Kidney capillary endothelial cell (primary cell): ENCODE data around the gene SDCCAG8.

Source experiments
- DNase-seq: peaks from one replicate; pipeline ENCODE4 v3.0.0-alpha.2; 2018; ENCODE audit warnings: low spot score

Gene SDCCAG8

DNA sequence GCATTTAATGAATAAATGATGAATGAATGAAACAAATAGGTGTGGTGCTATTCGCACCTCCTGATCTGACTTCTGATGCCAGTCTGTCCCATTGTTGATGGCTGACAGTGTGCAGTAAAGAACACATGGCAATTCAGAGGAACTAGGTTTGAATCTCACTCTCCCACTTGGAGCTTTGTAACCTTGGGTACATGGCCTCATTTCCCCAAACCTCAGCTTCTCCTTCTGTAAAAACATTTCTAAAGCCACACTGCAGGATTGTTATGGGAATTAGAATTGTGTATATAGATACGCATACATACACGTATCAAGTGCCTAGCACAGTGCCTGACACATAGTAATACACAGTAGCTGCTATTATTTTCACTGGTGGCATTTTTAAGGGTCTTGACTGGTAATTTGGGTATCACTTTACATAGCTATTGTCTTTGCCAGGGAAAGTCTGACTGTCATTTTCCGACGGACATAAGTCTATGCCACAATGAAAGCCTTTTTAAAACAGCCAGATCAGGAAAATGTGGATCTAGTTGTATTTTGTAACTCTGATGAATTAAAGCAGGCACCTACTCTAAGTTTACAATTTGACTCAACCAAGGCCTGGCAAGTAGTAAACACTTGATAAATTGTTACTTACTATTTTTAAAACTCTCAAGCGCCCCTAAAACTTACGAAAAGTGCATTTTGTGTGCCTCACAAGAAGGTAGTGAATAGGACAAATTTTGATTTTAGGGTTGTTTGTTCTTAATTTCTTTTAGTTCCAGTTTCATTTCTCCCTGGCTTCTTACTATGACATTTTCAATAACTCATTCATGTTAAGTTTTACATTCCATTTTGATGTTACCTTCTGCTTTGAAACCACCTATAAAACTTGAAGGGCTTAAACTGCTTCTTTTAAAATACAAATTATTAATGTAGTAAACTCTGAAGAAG, 164.4 kb downstream of the SDCCAG8 start:
- DNase-seq, result no peak

- no peak for DNase-seq
Measured at GRCh38 chr1:243420946-243421685, 165.3 kb downstream of the SDCCAG8 start.

- DNase-seq, result no peak
Measured at GRCh38 chr1:243421784-243422183, 165.9 kb downstream of the SDCCAG8 start.

GRCh38 chr1:243422362-243422761, 166.5 kb downstream of the SDCCAG8 start:
- no peak for DNase-seq

DNA sequence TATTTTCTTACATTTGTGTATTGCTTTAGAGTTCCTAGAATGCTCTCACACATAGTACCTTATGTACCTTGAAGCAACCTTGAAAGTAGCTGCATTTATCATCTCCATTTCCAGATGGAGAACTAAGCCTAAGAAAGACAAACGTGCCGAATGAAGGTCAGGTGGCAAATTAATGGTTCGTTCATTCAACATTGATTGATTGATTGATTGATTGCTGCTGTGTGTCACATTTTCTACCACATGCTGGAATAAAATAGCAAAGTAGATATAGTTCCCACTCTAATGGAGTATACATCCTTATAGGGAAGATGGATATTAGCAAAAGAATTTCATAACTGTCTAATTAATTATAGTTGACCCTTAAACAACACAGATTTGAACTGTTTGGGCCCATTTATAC, 172.2 kb downstream of the SDCCAG8 start:
- DNase-seq, result no peak

GRCh38 chr1:243428617-243429342, 172.9 kb downstream of the SDCCAG8 start:
- DNase-seq, result no peak

- DNase-seq, result no peak
Measured at GRCh38 chr1:243431591-243431990, 175.8 kb downstream of the SDCCAG8 start.

- no peak for DNase-seq
Measured at GRCh38 chr1:243432136-243432535, 176.3 kb downstream of the SDCCAG8 start.

- no peak for DNase-seq
Measured at GRCh38 chr1:243433737-243434370, 178.0 kb downstream of the SDCCAG8 start.

- no peak for DNase-seq
Measured at GRCh38 chr1:243434594-243434993, 178.8 kb downstream of the SDCCAG8 start.

DNA sequence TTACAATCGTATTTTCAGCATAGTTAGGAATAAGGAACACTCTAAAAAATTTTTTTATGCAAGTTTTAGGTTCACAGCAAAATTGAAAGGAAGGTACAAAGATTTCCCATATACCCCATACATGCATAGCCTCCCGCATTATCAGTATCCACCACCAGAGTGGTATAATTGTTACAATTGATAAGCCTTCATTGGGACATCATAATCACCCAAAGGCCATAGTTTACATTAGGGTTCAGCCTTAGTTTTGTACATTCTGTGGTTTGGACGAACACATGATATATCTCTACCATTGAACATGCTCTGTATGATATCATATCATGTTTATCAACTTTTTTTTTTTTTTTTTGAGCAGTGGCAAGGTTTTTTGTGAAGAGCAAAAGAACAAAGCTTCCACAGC, 180.0 kb downstream of the SDCCAG8 start:
- no peak for DNase-seq

DNA sequence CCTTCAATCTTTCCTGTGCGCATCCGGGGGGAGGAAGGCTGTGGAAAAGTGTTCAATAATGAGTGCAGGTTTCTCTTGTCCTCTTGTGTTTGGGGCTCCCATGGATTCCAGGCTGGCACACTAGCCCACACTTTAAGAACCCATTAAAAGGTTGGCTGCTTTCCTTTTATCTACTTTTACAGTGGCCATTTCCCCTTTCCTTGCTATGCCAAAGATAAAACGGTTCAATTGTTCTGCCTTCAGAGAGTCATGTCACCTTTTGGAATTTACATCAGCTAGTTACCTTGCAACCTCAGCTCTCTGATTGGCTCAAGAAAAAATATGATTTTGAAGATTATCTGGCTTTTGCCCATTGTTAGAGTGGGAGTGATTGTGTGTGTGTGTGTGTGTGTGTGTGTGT, 182.3 kb downstream of the SDCCAG8 start:
- no peak for DNase-seq

- no peak for DNase-seq
Measured at GRCh38 chr1:243438815-243439214, 183.0 kb downstream of the SDCCAG8 start.

DNA sequence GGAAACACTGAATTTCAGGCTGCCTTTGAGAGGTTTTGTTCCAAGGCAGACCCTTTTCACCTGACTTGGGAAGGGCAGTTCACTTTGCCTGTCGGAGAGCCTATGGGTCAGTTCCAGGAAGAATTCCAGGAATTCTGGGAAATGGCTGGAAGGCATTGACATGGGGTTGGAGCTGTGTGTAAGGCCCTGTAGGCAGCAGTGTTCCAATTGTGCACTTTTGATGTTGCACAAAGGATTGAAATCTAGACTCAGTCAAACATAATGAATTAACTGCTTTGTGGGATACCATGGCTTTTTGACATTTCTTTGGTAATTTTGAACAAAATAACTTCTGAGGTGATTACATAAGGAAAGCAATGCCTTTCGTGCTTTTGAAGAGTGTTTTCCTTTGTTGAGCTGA, 184.6 kb downstream of the SDCCAG8 start:
- no peak for DNase-seq

- no peak for DNase-seq
Measured at GRCh38 chr1:243441601-243442000, 185.8 kb downstream of the SDCCAG8 start.

DNA sequence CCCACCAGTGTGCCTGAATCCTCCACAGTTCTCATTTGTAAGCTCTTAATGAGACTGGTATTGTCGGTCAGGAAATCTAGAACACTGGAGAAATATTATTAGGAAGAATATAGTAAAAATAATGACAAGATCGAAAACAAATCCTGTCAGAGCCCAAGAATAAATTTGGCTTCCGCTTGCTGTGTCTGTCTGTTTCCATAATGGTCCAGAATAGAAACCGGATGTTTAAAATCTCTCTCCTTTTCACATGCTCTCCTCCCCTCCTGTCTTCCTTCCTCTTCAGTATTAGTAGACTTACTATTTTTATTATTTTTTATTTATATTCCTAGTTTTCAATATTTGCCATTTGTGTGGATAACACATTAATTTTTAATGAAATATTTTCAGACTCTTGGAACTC, 187.7 kb downstream of the SDCCAG8 start:
- no peak for DNase-seq

DNA sequence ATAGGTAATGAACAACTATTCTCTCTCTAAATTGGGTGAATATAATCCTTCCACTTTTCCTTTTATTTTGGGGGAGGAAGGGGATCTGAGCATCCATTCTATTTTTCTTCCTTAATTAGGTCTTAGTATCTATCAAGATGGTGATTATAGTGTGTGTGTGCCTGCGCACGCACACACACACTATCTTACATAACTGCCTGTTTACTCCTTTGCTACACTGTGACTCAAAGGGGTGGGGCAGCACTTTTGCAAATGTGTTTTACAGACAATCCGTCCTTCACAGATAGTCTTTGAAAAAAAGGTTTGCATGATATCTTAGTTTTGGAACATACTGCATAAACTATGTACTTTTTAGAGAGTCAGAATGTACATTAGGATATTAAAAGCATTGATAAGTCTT, 191.5 kb downstream of the SDCCAG8 start:
- DNase-seq, result no peak

DNA sequence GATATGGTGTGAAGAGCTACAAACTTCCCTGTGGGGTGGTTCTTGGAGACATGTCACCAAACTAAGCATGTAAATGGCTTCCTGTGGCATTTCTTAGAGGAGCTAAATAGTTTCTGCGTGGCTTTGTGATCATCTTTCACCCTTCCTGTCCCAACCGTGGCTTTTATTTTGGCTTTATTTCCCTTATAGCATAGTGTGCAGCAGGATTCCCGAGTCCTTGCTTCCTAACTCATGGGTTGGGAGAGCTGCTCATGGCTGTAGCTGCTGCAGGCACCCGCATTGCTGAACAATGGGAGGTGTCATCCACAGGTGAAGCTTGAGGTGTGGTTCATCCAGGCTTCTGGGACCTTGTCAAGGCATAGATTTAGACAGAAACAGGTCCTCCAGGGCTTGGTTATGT, 192.0 kb downstream of the SDCCAG8 start:
- no peak for DNase-seq

DNA sequence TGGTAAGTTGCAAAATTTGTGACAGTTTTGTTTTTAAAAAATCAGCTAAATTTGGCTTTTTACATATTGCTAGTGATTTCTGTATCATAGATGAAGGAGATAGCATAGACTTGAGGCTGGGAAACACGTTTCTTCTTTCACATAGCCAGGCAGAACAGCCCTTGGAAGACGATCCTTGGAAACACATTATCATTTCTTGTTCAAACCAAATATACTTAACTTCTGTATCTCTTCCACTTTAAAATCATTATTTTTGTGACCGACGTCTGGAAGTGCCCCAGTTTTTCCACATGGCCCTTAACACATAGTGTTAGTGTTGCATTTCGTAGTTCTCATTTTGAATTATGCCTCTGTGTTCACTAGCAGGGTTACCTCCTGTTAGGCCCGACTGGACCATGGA, 193.5 kb downstream of the SDCCAG8 start:
- no peak for DNase-seq

DNA sequence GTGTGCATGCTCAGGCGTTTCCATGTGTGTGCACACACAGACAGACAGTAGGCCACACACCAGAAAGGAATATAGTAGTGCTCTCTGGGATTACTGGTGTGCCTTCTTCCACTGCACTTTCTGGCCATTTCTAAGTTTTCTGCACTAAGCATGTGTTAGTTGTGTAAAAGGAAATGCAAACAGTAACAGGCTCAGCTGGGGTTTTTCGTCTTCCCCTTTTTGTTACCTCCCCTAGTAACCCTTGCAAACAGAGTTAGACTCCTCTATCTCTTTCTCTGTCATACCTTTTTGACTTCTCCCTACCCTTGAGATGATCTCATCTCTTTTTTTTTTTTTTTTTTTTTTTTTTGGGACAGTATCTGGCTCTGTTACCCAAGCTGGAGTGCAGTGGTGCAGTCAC, 196.3 kb downstream of the SDCCAG8 start:
- DNase-seq, result no peak

DNA sequence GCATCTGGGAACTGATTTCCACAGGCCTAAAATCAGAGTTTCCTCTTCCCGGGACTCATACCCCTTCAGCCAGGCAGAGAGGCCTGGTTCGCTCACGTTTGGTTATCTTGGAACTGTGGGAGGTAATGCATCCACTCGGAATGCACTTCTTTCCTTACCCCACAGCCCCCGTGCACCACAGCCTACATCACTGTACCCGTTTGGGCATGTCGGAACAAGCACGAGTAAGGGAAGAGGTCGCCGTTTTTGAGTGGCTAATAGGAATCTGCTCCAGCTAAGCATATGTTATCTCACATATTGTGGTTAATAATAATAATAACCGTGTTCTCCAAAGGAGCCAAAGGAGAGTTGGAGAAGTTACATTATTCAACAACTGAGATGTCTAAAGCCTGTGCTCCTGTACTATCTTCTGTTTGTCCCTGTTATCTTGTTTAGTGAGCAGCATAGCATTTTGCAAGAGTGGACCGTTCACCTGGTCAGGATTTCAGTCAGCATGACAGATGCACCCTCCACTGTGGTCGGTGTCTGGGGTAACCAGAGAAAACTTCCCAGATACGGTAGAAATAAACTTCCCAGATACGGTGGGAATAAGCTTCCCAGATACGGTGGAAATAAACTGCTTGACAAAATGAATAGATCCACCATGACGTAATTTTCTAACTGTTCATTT, 198.6 kb downstream of the SDCCAG8 start:
- DNase-seq, result no peak
